IMR-90 (cell line): ENCODE measurements around the gene KRT71. TPM values are rescaled to one million over a fixed set of nuclear protein-coding genes. Genes with fewer than 3 reads are reported as not detected.

Source experiments
- ATAC-seq: fragments of 200-7000 bp; cut with Tn5 transposase; 2 replicates; pipeline ENCODE4 v1.9.1; 2020; ENCODE audit warnings: low read depth, mild to moderate bottlenecking, moderate library complexity
- BruUV-seq: library from RNA; stranded (reverse); fragments of 400-500 nt; replicated peaks from 2 replicates; lab custom pipeline; 2021; lab: Mats Ljungman, UMichigan
- CTCF ChIA-PET: fragments of 300-600 bp; formaldehyde crosslinking; extraction: SDS; loops from one replicate; lab custom pipeline; 2021; ENCODE audit warnings: antibody characterized with exemption; lab: Yijun Ruan, JAX
- POLR2A ChIA-PET: fragments of 300-600 bp; sonication (Branson Sonifier 250); formaldehyde crosslinking; loops from one replicate; lab custom pipeline; 2022; ENCODE audit warnings: antibody characterized with exemption; ENCODE audit not compliant: unreplicated experiment; lab: Charles Lee
- DNase-seq: peaks from one replicate; pipeline ENCODE4 v3.0.0; 2013
- H2AFZ ChIP-seq: replicated peaks from 2 replicates; pipeline ENCODE3; 2013; ENCODE audit warnings: low read length, mild to moderate bottlenecking; ENCODE audit not compliant: poor library complexity
- H2AK5ac ChIP-seq: 2 replicates; pipeline ENCODE4 v1.6.1; 2013; ENCODE audit warnings: low read depth, low read length, inconsistent platforms
- H2AK9ac ChIP-seq: replicated peaks from 2 replicates; pipeline ENCODE3; 2013; ENCODE audit warnings: mild to moderate bottlenecking, low read depth, low read length, moderate library complexity; ENCODE audit not compliant: poor library complexity
- H2BK120ac ChIP-seq: 2 replicates; pipeline ENCODE4 v1.6.1; 2013; ENCODE audit warnings: low read depth, low read length, inconsistent platforms
- H2BK15ac ChIP-seq: 3 replicates; pipeline ENCODE4 v1.6.1; 2013; ENCODE audit warnings: low read depth, low read length, inconsistent platforms
- H2BK20ac ChIP-seq: 2 replicates; pipeline ENCODE4 v1.6.1; 2013; ENCODE audit warnings: low read depth, mild to moderate bottlenecking, inconsistent platforms, low read length, moderate library complexity
- H2BK5ac ChIP-seq: 2 replicates; pipeline ENCODE4 v1.6.1; 2013; ENCODE audit warnings: mild to moderate bottlenecking, low read depth, low read length, inconsistent platforms; ENCODE audit not compliant: poor library complexity, severe bottlenecking
- H3K14ac ChIP-seq: replicated peaks from 2 replicates; pipeline ENCODE4 v1.6.1; 2013; ENCODE audit warnings: low read depth, low read length, inconsistent platforms
- H3K18ac ChIP-seq: 2 replicates; pipeline ENCODE4 v1.6.1; 2013; ENCODE audit warnings: low read depth, low read length, control low read depth
- H3K23ac ChIP-seq: 2 replicates; pipeline ENCODE4 v1.6.1; 2013; ENCODE audit warnings: low read depth, low read length, inconsistent platforms
- H3K27ac ChIP-seq: 2 replicates; pipeline ENCODE4 v1.5.1; 2013; ENCODE audit warnings: mild to moderate bottlenecking, control low read depth, low read length; ENCODE audit not compliant: insufficient read depth
- H3K27me3 ChIP-seq: 2 replicates; pipeline ENCODE4 v1.6.1; 2013; ENCODE audit warnings: low read length; ENCODE audit not compliant: control insufficient read depth, insufficient read depth
- H3K36me3 ChIP-seq: 2 replicates; pipeline ENCODE4 v1.6.1; 2013; ENCODE audit warnings: low read length, mixed read lengths; ENCODE audit not compliant: control insufficient read depth, insufficient read depth
- H3K4ac ChIP-seq: 2 replicates; pipeline ENCODE4 v1.6.1; 2013; ENCODE audit warnings: low read depth, low read length, inconsistent platforms
- H3K4me1 ChIP-seq: 2 replicates; pipeline ENCODE4 v1.6.1; 2013; ENCODE audit warnings: low read length, mixed read lengths; ENCODE audit not compliant: control insufficient read depth, insufficient read depth
- H3K4me2 ChIP-seq: 2 replicates; pipeline ENCODE4 v1.6.1; 2013; ENCODE audit warnings: low read depth, mild to moderate bottlenecking, control low read depth, low read length, moderate library complexity
- H3K4me3 ChIP-seq: 2 replicates; pipeline ENCODE4 v1.5.1; 2013; ENCODE audit warnings: low read depth, mild to moderate bottlenecking, control low read depth, low read length, moderate library complexity; ENCODE audit not compliant: insufficient read depth
- H3K56ac ChIP-seq: 2 replicates; pipeline ENCODE4 v1.6.1; 2013; ENCODE audit warnings: low read length, inconsistent platforms; ENCODE audit not compliant: insufficient read depth; ENCODE audit errors: extremely low read depth
- H3K79me1 ChIP-seq, 2 experiments: 2 replicates each; pipeline ENCODE4 v1.6.1; 2013; ENCODE audit warnings: low read length in 2 of 2, inconsistent platforms in 1 of 2, low read depth in 1 of 2
- H3K9ac ChIP-seq: 2 replicates; pipeline ENCODE4 v1.6.1; 2013; ENCODE audit warnings: low read depth, low read length, control low read depth
- H3K9me1 ChIP-seq: 2 replicates; pipeline ENCODE4 v1.6.1; 2013; ENCODE audit warnings: low read length, inconsistent platforms; ENCODE audit not compliant: insufficient read depth
- H3K9me3 ChIP-seq: 2 replicates; pipeline ENCODE4 v1.6.1; 2013; ENCODE audit warnings: low read length; ENCODE audit not compliant: control insufficient read depth, insufficient read depth
- H4K20me1 ChIP-seq: 2 replicates; pipeline ENCODE4 v1.6.1; 2013; ENCODE audit warnings: low read length, inconsistent platforms; ENCODE audit not compliant: insufficient read depth
- H4K5ac ChIP-seq: 2 replicates; pipeline ENCODE4 v1.6.1; 2013; ENCODE audit warnings: mild to moderate bottlenecking, low read depth, low read length, control low read depth
- H4K8ac ChIP-seq, 2 experiments: 2 replicates each; pipeline ENCODE4 v1.6.1; 2013; ENCODE audit warnings: low read depth in 2 of 2, low read length in 2 of 2, control low read depth in 1 of 2, inconsistent platforms in 1 of 2
- H4K91ac ChIP-seq: 2 replicates; pipeline ENCODE4 v1.6.1; 2013; ENCODE audit warnings: low read depth, low read length, inconsistent platforms; ENCODE audit not compliant: insufficient read depth
- BHLHE40 ChIP-seq: fragments of 150-350 bp; IDR thresholded peaks from 2 replicates; pipeline ENCODE4 v1.6.1; 2016; ENCODE audit warnings: mild to moderate bottlenecking, low read depth, low read length
- CEBPB ChIP-seq: IDR thresholded peaks from 2 replicates; pipeline ENCODE4 v1.6.1; 2012; ENCODE audit warnings: low read depth, low read length, improper control_type of control experiment
- CHD1 ChIP-seq: IDR thresholded peaks from 2 replicates; pipeline ENCODE4 v1.6.1; 2012; ENCODE audit warnings: low read depth, low read length, improper control_type of control experiment
- FOS ChIP-seq: fragments of 150-350 bp; IDR thresholded peaks from 2 replicates; pipeline ENCODE4 v1.6.1; 2016; ENCODE audit warnings: low read depth, low read length
- MAFK ChIP-seq: IDR thresholded peaks from 2 replicates; pipeline ENCODE4 v1.6.1; 2012; ENCODE audit warnings: low read depth, low read length, improper control_type of control experiment
- MAZ ChIP-seq: IDR thresholded peaks from 2 replicates; pipeline ENCODE4 v1.6.1; 2012; ENCODE audit warnings: low read depth, mild to moderate bottlenecking, low read length, improper control_type of control experiment, moderate library complexity, borderline replicate concordance
- MXI1 ChIP-seq: IDR thresholded peaks from 2 replicates; pipeline ENCODE4 v1.6.1; 2012; ENCODE audit warnings: low read depth, mild to moderate bottlenecking, low read length, moderate library complexity, borderline replicate concordance
- NFE2L2 ChIP-seq: fragments of 150-350 bp; IDR thresholded peaks from 2 replicates; pipeline ENCODE4 v1.6.1; 2016; ENCODE audit warnings: low read depth, mild to moderate bottlenecking, low read length
- POLR2A ChIP-seq: IDR thresholded peaks from 2 replicates; pipeline ENCODE4 v1.6.1; 2012; ENCODE audit warnings: mild to moderate bottlenecking, low read depth, low read length
- RAD21 ChIP-seq: IDR thresholded peaks from 2 replicates; pipeline ENCODE4 v1.6.1; 2012; ENCODE audit warnings: low read length, improper control_type of control experiment
- RCOR1 ChIP-seq: IDR thresholded peaks from 2 replicates; pipeline ENCODE4 v1.6.1; 2012; ENCODE audit warnings: mild to moderate bottlenecking, low read length, improper control_type of control experiment; ENCODE audit not compliant: insufficient replicate concordance
- RFX5 ChIP-seq: IDR thresholded peaks from 2 replicates; pipeline ENCODE4 v1.8.0; 2012; ENCODE audit warnings: low read depth, mild to moderate bottlenecking, low read length, moderate library complexity
- SMC3 ChIP-seq: fragments of 150-350 bp; IDR thresholded peaks from 2 replicates; pipeline ENCODE4 v1.6.1; 2016; ENCODE audit warnings: low read depth, mild to moderate bottlenecking, antibody characterized with exemption, low read length, moderate library complexity
- WGBS, 2 experiments: methylation state at CpG; one replicate each; pipeline versions ENCODE4 v1.1.5 to v1.1.7; 2013; ENCODE audit warnings: missing lambda C conversion rate in 2 of 2; ENCODE audit not compliant: insufficient read length in 1 of 2; ENCODE audit errors: extremely low coverage in 2 of 2; 5-methylcytosine and 5-hydroxymethylcytosine counted together
- dilution Hi-C: fragments of 300-500 bp; cut with HindIII; formaldehyde crosslinking; loops from one replicate; pipeline ENCODE4 v1.14.3; 2018; ENCODE audit warnings: low sequenced_read_pairs; ENCODE audit not compliant: unreplicated experiment
- in situ Hi-C: fragments of 300-500 bp; cut with MboI; formaldehyde crosslinking; loops from 3 replicates; pipeline ENCODE4 v1.14.3; 2019; ENCODE audit warnings: low sequenced_read_pairs, inconsistent platforms, mixed read lengths
- intact Hi-C: fragments of 100-400 bp; cut with micrococcal nuclease; formaldehyde crosslinking; loops from 2 replicates; pipeline ENCODE4 v1.10.0; 2022
- polyA plus RNA-seq, 3 experiments: library from polyadenylated mRNA; depleted of rRNA; stranded (reverse); fragments of >200 nt; gene quantifications; 2 replicates each; pipeline ENCODE4 v1.2.3, GENCODE V29; 2012; ENCODE audit warnings: low replicate concordance in 1 of 3
- total RNA-seq: library from RNA; depleted of rRNA; stranded (reverse); fragments of >200 nt; gene quantifications from 2 replicates; pipeline ENCODE4 v1.2.3, GENCODE V29; 2012
- TF ChIP-seq, protein P1 (sequence below): fragments of 150-350 bp; IDR thresholded peaks from 2 replicates; pipeline ENCODE4 v1.6.1; 2016; ENCODE audit warnings: low read depth, mild to moderate bottlenecking, low read length, moderate library complexity, borderline replicate concordance
- TF ChIP-seq, protein P2 (sequence below): fragments of 150-350 bp; IDR thresholded peaks from 2 replicates; pipeline ENCODE4 v1.6.1; 2017; ENCODE audit warnings: mild to moderate bottlenecking, antibody characterized with exemption, low read length, low read depth
- TF ChIP-seq, protein P3 (sequence below): conservative IDR thresholded peaks from 2 replicates; pipeline ENCODE4 v1.5.1; 2012; ENCODE audit warnings: mild to moderate bottlenecking, low read depth, low read length, improper control_type of control experiment

The KRT71 gene
- total and polyA plus RNA-seq, 2 of the 4 experiments (the other 2 are of a cell fraction) = not detected

DNA sequence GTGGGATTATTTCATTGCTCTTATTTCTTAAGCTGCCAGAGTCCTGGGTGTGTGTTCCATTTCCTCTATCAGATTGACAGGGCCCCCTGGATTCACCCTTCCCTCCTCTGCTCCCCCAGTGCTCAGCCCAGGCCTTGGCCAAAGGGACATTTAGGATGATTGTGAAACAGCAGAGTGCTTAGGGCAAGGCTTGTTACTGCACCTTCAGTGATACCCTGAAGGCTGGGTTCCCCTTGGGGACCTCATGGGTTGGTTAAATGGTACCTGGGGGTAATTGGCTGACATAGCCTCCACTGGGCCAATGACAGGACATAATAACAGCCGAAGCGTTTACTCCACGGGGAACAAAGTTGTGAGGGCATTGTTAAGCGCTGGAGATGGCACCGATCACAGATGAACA, 49.6 kb upstream of the KRT71 start:
- no peaks in the 10 kb centered on the region for H4K20me1 ChIP-seq
- H3K27me3 ChIP-seq = peaks cover 46% of the 10 kb centered on the region

More for the DNA sequence above, 49.6 kb upstream of the KRT71 start:
- Histone ChIP-seq H4K5ac (no peak overlapping the region), H4K91ac (no peak overlapping the region), H3K27ac (no peak overlapping the region), H3K4me3 (no peak overlapping the region), H3K4me1 (no peaks in the 10 kb centered on the region), H3K56ac (no peak overlapping the region), H2BK120ac (no peak overlapping the region), H3K36me3 (no peaks in the 10 kb centered on the region), H4K8ac (no peak overlapping the region), H2AK9ac (no peak overlapping the region), H3K9me3 (no peaks in the 10 kb centered on the region), H3K4ac (no peak overlapping the region), H3K14ac (no peak overlapping the region), H2BK5ac (no peak overlapping the region), H2AFZ (no peak overlapping the region), H3K18ac (no peak overlapping the region), H3K79me1 (no peaks in the 10 kb centered on the region), H3K9me1 (no peaks in the 10 kb centered on the region), H3K9ac (no peak overlapping the region), H3K4me2 (no peak overlapping the region), H3K23ac (no peak overlapping the region), H2AK5ac (no peak overlapping the region), H2BK20ac (no peak overlapping the region), H2BK15ac (no peak overlapping the region)
- POLR2A ChIA-PET = no interaction called here
- TF ChIP-seq MXI1 (no peak), RFX5 (no peak), RAD21 (no peak), CEBPB (no peak), SMC3 (no peak), NFE2L2 (no peak), MAZ (no peak), POLR2A (no peak), FOS (no peak), MAFK (no peak), BHLHE40 (no peak), RCOR1 (no peak), CHD1 (no peak)
- TF ChIP-seq, protein P1, sequence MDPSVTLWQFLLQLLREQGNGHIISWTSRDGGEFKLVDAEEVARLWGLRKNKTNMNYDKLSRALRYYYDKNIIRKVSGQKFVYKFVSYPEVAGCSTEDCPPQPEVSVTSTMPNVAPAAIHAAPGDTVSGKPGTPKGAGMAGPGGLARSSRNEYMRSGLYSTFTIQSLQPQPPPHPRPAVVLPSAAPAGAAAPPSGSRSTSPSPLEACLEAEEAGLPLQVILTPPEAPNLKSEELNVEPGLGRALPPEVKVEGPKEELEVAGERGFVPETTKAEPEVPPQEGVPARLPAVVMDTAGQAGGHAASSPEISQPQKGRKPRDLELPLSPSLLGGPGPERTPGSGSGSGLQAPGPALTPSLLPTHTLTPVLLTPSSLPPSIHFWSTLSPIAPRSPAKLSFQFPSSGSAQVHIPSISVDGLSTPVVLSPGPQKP = no peak
- TF ChIP-seq, protein P2, sequence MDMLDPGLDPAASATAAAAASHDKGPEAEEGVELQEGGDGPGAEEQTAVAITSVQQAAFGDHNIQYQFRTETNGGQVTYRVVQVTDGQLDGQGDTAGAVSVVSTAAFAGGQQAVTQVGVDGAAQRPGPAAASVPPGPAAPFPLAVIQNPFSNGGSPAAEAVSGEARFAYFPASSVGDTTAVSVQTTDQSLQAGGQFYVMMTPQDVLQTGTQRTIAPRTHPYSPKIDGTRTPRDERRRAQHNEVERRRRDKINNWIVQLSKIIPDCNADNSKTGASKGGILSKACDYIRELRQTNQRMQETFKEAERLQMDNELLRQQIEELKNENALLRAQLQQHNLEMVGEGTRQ = no peak
- TF ChIP-seq, protein P3, sequence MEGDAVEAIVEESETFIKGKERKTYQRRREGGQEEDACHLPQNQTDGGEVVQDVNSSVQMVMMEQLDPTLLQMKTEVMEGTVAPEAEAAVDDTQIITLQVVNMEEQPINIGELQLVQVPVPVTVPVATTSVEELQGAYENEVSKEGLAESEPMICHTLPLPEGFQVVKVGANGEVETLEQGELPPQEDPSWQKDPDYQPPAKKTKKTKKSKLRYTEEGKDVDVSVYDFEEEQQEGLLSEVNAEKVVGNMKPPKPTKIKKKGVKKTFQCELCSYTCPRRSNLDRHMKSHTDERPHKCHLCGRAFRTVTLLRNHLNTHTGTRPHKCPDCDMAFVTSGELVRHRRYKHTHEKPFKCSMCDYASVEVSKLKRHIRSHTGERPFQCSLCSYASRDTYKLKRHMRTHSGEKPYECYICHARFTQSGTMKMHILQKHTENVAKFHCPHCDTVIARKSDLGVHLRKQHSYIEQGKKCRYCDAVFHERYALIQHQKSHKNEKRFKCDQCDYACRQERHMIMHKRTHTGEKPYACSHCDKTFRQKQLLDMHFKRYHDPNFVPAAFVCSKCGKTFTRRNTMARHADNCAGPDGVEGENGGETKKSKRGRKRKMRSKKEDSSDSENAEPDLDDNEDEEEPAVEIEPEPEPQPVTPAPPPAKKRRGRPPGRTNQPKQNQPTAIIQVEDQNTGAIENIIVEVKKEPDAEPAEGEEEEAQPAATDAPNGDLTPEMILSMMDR = no peak
- DNase-seq (no peak), ATAC-seq (no peak)
- CTCF ChIA-PET = no interaction called here
- intact Hi-C loops = no loop called here
- WGBS, 2 experiments = 20% methylated on average over 1 of the region's 5 CpGs; no CpG with 5 or more reads in 1 of the 2 experiments
- BruUV-seq = no TSS peak
- dilution Hi-C loops = no loop called here
- in situ Hi-C loops = no loop called here
